ENCODE results near the gene CBFA2T2.
"Not testable (repeated sequence)": the region's sequence is repeated elsewhere in the genome, so short reads cannot be mapped to it uniquely, and the experiment has no call there.

The CBFA2T2 gene

DNA sequence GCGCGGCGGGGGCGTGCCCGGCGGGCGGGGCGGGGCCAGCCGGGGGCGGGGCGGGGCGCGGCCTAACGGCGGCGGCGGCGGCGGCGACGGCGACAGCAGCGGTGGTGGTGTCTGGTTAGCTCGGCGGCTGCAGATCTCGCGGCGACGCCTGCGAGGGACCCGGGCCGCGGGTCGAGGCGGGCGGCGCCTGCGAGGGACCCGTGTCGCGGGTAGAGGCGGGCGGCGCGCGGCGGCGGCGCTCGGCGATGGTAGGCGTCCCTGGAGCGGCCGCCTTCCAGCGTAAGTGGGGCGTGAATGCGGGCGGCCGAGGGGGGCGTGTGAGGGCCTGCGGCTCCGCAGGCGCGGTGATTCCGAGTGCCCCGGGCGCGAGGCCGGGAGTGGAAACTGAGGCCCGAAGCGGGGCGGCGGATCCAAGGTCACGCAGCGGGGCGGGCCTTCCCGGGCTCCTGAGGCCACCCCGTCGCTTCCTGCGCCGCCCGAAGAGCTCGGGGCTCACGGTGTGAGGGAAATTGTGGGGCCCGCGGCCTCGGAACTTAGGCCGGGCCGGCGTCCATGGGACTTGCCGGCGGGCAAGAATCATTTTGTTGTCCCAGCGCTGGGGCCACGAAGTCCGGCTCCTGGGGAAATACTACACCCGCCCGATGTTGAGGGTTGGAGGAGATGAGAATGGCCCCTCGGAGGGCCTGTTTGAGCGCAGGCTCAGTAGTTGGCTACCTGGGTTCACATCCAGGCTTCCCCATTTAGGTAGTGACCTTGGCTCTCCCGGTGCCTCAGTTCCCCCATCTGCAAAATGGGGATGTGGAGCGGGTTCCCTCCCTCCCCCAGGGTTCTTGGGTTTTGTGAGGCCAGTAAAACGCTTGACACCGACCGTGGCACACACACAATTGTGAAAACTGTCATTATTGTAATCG lies at the start of gene CBFA2T2:
Gene CBFA2T2 (plus strand): TSS at position 74 of the 911 bp plus-strand sequence. CDS start 172 bp downstream, at position 246.
- no peak for DNase-seq (ENCODE audit: low read depth)
- no peak for TF ChIP-seq CTCF (conservative IDR thresholded peaks at IDR 0.05; ENCODE audit: low read depth, low read length)
- peak within 1 kb of the TSS; percentile 86 for H3K4me3 ChIP-seq (ENCODE audit: low read length)

GRCh38 chr20:33440562-33440961 lies 49.3 kb upstream of the CBFA2T2 start:
- not testable (repeated sequence) for DNase-seq (ENCODE audit: low read depth); H3K4me3 ChIP-seq (ENCODE audit: low read length)

DNA sequence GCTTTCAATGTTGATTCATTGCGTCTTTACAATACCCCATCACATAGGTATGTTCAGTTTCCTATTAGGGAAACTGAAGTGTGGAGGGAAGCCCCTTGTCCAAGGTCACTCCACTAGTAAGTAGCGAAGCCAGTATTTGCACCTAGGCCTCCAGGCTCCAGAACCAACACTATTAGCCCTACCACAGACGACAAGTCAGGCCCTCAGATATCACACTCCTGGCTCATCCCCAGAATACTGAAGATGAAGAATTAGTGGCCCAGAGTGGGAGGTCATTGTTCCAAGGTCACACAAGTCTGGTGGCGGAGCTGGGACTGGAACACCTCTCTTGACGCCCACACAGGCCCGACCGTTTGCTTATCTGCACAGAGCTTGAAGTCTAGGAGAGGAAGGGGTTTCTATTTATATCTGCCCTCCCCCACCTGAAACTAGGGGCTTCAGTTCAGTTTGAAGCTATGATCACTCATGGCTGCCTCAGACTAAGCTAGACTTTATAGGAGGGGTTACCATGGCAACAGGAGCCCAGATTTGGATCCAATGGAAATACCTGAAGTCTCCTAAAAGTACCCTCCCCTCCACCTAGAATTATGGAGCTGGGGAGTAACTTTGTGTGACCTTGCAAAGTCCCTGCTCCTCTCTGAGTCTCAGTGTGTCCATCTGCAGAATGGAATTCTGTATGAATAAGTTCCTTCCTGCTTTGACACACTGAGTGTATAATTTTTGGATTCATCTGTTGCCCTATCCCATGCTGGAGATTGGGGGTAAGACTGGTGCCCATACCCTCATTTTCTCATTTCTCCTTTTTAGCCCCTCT lies 48.5 kb upstream of the CBFA2T2 start:
- no peak overlapping the region for H3K4me3 ChIP-seq (ENCODE audit: low read length)
- DNase-seq (ENCODE audit: low read depth): no peak
- TF ChIP-seq CTCF (conservative IDR thresholded peaks at IDR 0.05; ENCODE audit: low read depth, low read length): no peak

GRCh38 chr20:33442136-33443005 lies 47.5 kb upstream of the CBFA2T2 start:
- TF ChIP-seq CTCF (conservative IDR thresholded peaks at IDR 0.05; ENCODE audit: low read depth, low read length): no peak
- H3K4me3 ChIP-seq (ENCODE audit: low read length): peak overlapping the region; percentile 69
- no peak for DNase-seq (ENCODE audit: low read depth)

DNA sequence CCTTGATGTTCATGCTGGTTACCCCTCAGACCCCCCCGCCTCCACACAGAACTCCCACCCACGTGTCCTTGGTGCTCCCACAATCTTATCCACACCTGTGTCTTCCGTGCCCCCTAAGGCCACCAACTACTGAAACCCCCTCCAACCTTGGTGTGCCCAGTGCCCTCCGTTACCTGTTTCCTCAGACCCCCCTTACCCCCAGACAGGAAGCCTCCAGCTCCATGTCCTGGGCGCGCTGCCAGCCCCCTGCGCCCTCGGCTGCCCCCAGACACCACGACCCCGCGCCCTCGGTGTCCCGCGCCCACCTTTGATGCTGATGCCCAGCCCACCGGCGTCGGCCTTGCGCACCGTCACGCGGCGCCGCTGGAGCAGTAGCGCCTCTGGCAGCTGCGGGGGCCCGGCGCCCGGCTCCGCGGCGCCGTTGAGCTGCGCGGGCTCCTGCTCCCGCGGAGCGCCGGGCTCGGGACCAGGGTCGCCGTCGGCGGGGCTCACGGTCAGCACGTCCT lies 46.8 kb upstream of the CBFA2T2 start:
- H3K4me3 ChIP-seq (ENCODE audit: low read length): peak overlapping the region; percentile 69
- no peak for TF ChIP-seq CTCF (conservative IDR thresholded peaks at IDR 0.05; ENCODE audit: low read depth, low read length)
- no peak for DNase-seq (ENCODE audit: low read depth)

DNA sequence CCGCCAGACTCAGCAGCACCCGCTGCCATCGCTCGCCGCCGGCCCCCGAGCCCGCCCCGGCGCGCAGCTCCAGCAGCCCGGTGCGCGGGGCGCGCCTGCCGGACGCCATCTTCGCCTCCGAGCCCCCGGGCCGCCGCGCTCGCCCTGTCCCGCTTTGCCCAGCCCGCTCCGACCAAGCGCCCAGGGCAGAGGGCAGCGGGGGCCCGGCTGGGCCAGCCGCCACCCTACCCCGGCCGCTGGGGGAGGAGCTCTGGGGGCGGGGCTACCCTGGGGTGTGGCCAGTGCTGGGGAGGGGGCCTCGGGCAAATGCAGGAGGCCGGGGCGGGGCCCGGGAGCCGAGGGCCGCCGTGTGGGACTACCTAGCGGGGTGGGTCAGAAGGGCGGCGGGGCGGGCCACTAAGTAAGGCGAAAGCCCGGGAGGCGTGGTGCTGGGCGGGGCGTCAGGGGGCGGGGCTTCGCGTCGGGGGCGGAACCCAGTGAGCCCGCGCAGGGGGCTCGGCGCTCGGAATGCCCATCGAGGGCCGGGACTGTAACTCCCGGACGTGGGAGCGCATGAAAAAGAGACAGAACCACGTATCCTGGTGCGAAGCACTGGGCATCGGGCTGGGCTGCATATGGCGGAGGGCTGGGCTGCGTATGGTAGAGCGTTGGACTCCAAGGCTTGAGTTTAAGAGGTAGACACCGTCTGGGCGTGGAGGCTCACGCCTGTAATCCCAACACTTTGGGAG lies 46.2 kb upstream of the CBFA2T2 start, which contains the start of gene SNTA1:
Gene SNTA1 (minus strand): TSS at position 252 of the 728 bp plus-strand sequence. CDS start 143 bp downstream, at position 109.
- no peak for TF ChIP-seq CTCF (conservative IDR thresholded peaks at IDR 0.05; ENCODE audit: low read depth, low read length)
- DNase-seq (ENCODE audit: low read depth): peak; percentile 60
- peak within 1 kb of the TSS; percentile 69 for H3K4me3 ChIP-seq (ENCODE audit: low read length)

Measured in retinal pigment epithelial cell (primary cell).